ENCODE results near the gene SLC15A2. TPM values are rescaled to one million over a fixed set of nuclear protein-coding genes. Genes with fewer than 3 reads are reported as not detected.

Gene SLC15A2
- total RNA-seq, 4 donors from 2014 or later = 0.77 to 9.3 (median 4.0) TPM

- Histone ChIP-seq H3K27ac (no peak overlapping the region), H3K36me3 (no peaks in the 10 kb centered on the region), H3K4me3 (no peak overlapping the region), H3K4me1 (no peaks in the 10 kb centered on the region), H3K9me3 (no peaks in the 10 kb centered on the region), H3K27me3 (no peaks in the 10 kb centered on the region)
- no peak for DNase-seq
- intact Hi-C loops (cut with DNase I; ENCODE audit: low total_unique reads) = no loop called here
- TF ChIP-seq, protein P1, sequence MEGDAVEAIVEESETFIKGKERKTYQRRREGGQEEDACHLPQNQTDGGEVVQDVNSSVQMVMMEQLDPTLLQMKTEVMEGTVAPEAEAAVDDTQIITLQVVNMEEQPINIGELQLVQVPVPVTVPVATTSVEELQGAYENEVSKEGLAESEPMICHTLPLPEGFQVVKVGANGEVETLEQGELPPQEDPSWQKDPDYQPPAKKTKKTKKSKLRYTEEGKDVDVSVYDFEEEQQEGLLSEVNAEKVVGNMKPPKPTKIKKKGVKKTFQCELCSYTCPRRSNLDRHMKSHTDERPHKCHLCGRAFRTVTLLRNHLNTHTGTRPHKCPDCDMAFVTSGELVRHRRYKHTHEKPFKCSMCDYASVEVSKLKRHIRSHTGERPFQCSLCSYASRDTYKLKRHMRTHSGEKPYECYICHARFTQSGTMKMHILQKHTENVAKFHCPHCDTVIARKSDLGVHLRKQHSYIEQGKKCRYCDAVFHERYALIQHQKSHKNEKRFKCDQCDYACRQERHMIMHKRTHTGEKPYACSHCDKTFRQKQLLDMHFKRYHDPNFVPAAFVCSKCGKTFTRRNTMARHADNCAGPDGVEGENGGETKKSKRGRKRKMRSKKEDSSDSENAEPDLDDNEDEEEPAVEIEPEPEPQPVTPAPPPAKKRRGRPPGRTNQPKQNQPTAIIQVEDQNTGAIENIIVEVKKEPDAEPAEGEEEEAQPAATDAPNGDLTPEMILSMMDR (IDR thresholded peaks at IDR 0.05) = no peak
Observed at GRCh38 chr3:121969631-121970030, 75.4 kb downstream of the SLC15A2 start.

DNA sequence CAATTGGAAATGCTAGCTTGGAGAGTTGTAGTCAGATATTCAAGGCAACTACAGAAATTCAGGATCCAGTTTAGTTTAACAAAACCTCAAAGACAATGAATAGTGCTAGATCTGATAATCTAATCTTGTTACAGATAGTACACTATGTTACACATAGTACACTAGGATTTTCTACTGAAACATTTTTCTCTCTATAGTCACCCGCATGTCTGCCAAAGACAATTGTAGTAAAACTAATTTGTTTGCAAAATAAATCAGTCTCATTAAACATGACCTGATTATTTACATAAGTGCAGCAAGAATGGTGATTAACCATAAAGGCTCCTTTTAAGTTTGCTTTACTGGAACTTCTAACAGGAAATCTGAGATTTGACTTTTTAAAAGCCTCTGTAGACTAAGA lies 75.8 kb downstream of the SLC15A2 start:
- DNase-seq = no peak
- no peaks in the 10 kb centered on the region for H3K27me3 ChIP-seq
- H3K4me3 ChIP-seq = no peak overlapping the region
- intact Hi-C loops (cut with DNase I; ENCODE audit: low total_unique reads) = no loop called here
- TF ChIP-seq, protein P1 (IDR thresholded peaks at IDR 0.05) = no peak
- no peak for TF ChIP-seq POLR2A (IDR thresholded peaks at IDR 0.05)
- no peak overlapping the region for H3K27ac ChIP-seq
- no peaks in the 10 kb centered on the region for H3K4me1 ChIP-seq
- no peaks in the 10 kb centered on the region for H3K9me3 ChIP-seq
- no peaks in the 10 kb centered on the region for H3K36me3 ChIP-seq

GRCh38 chr3:121974601-121975111 lies 80.5 kb downstream of the SLC15A2 start:
- no peak for TF ChIP-seq POLR2A (IDR thresholded peaks at IDR 0.05)
- TF ChIP-seq, protein P1 (IDR thresholded peaks at IDR 0.05) = no peak
- no peak overlapping the region for H3K27ac ChIP-seq

DNA sequence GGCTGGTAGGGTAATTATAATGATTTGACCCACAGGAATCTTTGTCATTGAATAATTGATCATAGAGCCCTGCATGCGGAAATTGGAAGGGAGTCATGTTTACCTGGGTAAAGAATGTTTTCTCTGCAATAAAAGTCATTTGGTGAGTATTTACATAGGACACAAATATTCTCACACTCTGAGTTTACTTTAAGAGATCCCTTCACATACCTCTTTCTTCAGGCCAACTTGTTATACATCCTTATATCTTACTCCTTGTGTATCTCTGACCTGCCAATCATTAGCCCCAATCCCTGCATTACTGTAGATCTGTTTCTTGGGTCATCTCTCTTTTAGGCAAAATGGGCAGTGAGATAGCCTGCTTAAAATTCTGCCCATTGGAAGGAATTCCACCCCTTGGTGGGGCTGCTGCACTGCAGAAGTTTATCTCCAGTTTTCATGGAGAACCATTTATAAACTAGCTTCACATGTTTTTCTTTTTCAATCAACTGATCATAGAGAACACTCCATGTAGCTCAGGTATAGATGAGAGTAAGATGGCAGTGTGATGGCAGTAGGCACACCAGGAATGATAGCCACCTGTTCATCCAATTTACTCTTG lies 81.6 kb downstream of the SLC15A2 start:
- H3K27ac ChIP-seq = no peak overlapping the region
- no peak for DNase-seq
- no peaks in the 10 kb centered on the region for H3K27me3 ChIP-seq
- H3K36me3 ChIP-seq = no peaks in the 10 kb centered on the region
- H3K4me1 ChIP-seq = no peaks in the 10 kb centered on the region
- H3K4me3 ChIP-seq = no peak overlapping the region
- no peak for TF ChIP-seq POLR2A (IDR thresholded peaks at IDR 0.05)
- TF ChIP-seq, protein P1 (IDR thresholded peaks at IDR 0.05) = no peak
- H3K9me3 ChIP-seq = no peaks in the 10 kb centered on the region
- intact Hi-C loops (cut with DNase I; ENCODE audit: low total_unique reads) = no loop called here

More at GRCh38 chr3:121974601-121975111, 80.5 kb downstream of the SLC15A2 start:
- intact Hi-C loops (cut with DNase I; ENCODE audit: low total_unique reads) = no loop called here
- Histone ChIP-seq H3K4me1 (no peaks in the 10 kb centered on the region), H3K4me3 (no peak overlapping the region), H3K27me3 (no peaks in the 10 kb centered on the region), H3K36me3 (no peaks in the 10 kb centered on the region), H3K9me3 (no peaks in the 10 kb centered on the region)
- no peak for DNase-seq

DNA sequence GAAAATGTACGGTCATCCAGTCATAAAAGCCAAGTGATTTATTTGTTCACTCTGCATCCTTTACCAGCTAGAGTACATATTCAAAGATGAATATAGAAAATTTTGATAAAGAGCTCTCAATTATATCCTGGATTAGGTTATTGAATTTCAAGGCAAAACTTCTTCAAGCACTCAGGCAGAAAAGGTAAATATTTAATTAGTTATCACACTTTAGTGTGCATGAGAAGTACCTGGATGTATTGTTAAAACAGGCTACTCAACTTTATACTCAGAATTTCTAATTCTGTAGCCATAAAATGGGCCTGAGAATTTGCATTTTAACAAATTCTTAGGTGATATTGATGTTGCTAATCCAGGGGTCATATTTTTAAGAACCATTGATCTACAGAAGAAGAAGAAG lies 82.5 kb downstream of the SLC15A2 start:
- no peaks in the 10 kb centered on the region for H3K4me1 ChIP-seq
- H3K27me3 ChIP-seq = no peaks in the 10 kb centered on the region
- DNase-seq = no peak
- TF ChIP-seq, protein P1 (IDR thresholded peaks at IDR 0.05) = no peak
- no peak for TF ChIP-seq POLR2A (IDR thresholded peaks at IDR 0.05)
- intact Hi-C loops (cut with DNase I; ENCODE audit: low total_unique reads) = no loop called here
- no peaks in the 10 kb centered on the region for H3K36me3 ChIP-seq
- no peak overlapping the region for H3K4me3 ChIP-seq
- no peak overlapping the region for H3K27ac ChIP-seq
- no peaks in the 10 kb centered on the region for H3K9me3 ChIP-seq

All from uterus (tissue), 4 donors.